RCC 7860 (cell line): ENCODE measurements around the gene CST4.
"Not testable (repeated sequence)": the region's sequence is repeated elsewhere in the genome, so short reads cannot be mapped to it uniquely, and the experiment has no call there.

Experiments
- DNase-seq: peaks from one replicate; pipeline ENCODE4 v3.0.0-alpha.2; 2015; ENCODE audit warnings: low spot score
- FAIRE-seq: peaks from 2 replicates; lab custom pipeline; 2012; peaks lifted over from hg19 to GRCh38; lab: Jason Lieb, UNC

Gene CST4

GRCh38 chr20:23645575-23645974, 43.3 kb downstream of the CST4 start:
- no peak for FAIRE-seq
- no peak for DNase-seq

- no peak for DNase-seq
Measured at GRCh38 chr20:23644164-23644563, 44.7 kb downstream of the CST4 start.

GRCh38 chr20:23643659-23644058, 45.2 kb downstream of the CST4 start:
- DNase-seq = no peak
- no peak for FAIRE-seq

More at GRCh38 chr20:23644164-23644563, 44.7 kb downstream of the CST4 start:
- no peak for FAIRE-seq

- FAIRE-seq (no peak), DNase-seq (peak; percentile 77)
Measured at GRCh38 chr20:23641936-23642751, 46.7 kb downstream of the CST4 start.

GRCh38 chr20:23640671-23641667, 47.9 kb downstream of the CST4 start:
- no peak for DNase-seq
- FAIRE-seq = no peak

- DNase-seq = no peak
- FAIRE-seq = no peak
Measured at GRCh38 chr20:23640018-23640601, 48.7 kb downstream of the CST4 start.

GRCh38 chr20:23639490-23639958, 49.3 kb downstream of the CST4 start:
- no peak for FAIRE-seq
- no peak for DNase-seq

- FAIRE-seq = no peak
- no peak for DNase-seq
Measured at GRCh38 chr20:23638309-23638708, 50.5 kb downstream of the CST4 start.

GRCh38 chr20:23637282-23638221, 51.3 kb downstream of the CST4 start, which contains the start of gene CST3:
Gene CST3, minus strand, starts transcription at chr20:23637955. Its CDS starts 93 bp downstream, at chr20:23637862.
- FAIRE-seq (no peak), DNase-seq (peak; percentile 66)

- FAIRE-seq (no peak), DNase-seq (no peak)
Measured at GRCh38 chr20:23636908-23637281, 51.9 kb downstream of the CST4 start.

GRCh38 chr20:23636182-23636907, 52.5 kb downstream of the CST4 start:
- DNase-seq (no peak), FAIRE-seq (no peak)

GRCh38 chr20:23635768-23636090, 53.1 kb downstream of the CST4 start:
- not testable (repeated sequence) for DNase-seq, FAIRE-seq
